Left renal cortex interstitium (tissue), 4 donors: ENCODE measurements around the gene CRTAC1. TPM values are rescaled to one million over a fixed set of nuclear protein-coding genes. Genes with fewer than 3 reads are reported as not detected.

Experiments
- DNase-seq, 4 donors: peaks; one replicate each; pipeline ENCODE4 v3.0.0-alpha.2; 2013; ENCODE audit warnings: low read depth in 4 of 4, low spot score in 2 of 4, missing footprints in 1 of 4
- polyA plus RNA-seq, 4 donors: library from polyadenylated mRNA; unstranded; fragments of 120-200 nt; gene quantifications; one replicate each; pipeline ENCODE4 v1.2.1, GENCODE V29; 2013; ENCODE audit not compliant: insufficient read length in 4 of 4

Gene CRTAC1
- polyA plus RNA-seq, 4 donors = 22.5 to 48.4 (median 29.9) TPM

GRCh38 chr10:97903128-97904017 is 127.0 kb downstream of the CRTAC1 start:
- DNase-seq = no peak

DNA sequence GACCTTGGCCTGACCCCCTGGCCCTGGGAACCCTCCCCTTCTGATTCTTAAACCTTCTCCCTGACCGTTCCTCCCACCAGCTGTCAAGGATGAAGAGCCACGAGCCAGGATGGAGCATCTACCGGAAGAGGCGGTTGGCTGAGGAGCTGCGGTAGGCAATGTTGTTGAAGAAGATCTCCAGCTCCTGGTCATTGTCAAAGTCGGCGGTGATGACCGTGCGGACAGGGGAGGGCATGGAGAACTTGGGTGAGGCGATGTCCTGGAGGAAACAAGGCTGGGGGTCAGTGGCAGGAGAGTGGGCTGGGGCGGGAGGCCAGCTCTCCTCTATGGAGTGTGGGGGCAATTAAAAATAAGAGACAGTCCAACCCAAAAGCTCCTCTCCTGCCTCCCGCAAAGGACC is 129.0 kb downstream of the CRTAC1 start:
- no peak for DNase-seq

DNA sequence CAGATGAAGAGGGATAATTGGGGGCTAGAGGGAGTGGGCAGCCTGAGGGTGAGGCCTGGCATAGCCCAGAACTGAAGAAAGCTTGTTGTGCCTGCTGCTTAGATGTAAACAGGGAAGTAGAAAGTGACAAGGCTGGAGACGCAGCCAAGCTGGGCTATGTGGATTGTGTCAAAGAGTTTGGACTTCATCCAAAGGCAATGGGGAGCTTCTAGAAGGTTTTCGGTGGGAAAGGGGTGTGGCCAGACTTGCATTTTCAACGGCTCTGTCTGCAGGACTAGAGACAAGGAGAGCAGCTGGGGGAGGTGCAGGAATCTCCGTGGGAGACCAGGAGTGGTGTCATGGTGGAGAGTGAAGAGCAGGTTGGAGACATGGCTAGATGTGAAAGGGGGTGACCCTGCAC is 132.0 kb downstream of the CRTAC1 start:
- DNase-seq = no peak

DNA sequence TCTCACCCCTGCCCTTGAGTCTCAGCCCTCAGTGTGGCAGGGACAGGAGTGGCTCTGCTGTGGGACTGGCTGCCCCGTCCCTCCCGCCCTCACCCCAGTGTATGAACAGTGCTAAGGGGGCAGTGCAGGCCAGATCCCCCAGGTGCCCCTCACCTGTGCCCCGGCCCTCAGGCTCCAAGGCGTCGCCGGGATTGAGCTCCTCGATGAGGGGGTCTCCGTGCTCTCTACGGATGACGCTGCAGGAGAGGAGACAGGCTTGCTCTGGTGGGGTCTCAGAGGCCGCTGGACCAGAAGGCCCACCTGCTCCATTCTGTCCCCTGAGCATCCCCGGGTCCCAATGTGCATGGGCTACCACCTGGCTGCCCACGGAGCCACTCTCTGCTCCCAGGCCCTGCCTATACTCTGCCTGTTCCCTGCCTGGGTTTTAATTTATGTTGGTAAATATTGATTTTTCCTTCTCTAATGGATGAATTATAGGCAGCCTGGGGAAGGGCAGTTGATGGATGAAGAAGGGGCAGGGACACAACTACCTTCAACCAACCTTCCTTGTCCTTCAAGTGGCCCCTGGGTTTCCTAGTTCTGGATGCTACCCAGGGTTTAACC is 133.6 kb downstream of the CRTAC1 start:
- DNase-seq = no peak

DNA sequence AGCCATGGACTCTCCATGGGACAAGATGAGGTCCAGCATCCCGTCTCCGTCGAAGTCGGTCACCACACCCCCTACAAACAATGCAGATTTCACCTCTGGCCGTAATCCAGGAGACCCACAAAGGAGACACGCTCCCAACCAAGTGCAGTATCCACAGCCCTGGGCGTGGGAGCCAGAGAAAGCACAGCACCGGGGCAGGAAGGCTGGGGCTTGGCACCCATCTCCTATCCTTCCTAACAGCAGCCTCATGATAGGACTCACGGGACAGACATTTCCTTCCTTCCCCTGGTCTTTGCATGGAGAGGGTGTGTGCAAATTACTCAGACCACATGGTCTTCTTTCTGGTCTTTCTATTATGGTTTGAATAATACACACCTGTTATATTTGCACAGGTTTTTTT is 134.5 kb downstream of the CRTAC1 start:
- DNase-seq = no peak

GRCh38 chr10:97895084-97895483 is 135.3 kb downstream of the CRTAC1 start:
- DNase-seq = no peak

- DNase-seq = no peak
These were observed 136.3 kb downstream of the CRTAC1 start for GRCh38 chr10:97894092-97894491.

- DNase-seq = no peak
These were observed 137.5 kb downstream of the CRTAC1 start for GRCh38 chr10:97892939-97893338.

DNA sequence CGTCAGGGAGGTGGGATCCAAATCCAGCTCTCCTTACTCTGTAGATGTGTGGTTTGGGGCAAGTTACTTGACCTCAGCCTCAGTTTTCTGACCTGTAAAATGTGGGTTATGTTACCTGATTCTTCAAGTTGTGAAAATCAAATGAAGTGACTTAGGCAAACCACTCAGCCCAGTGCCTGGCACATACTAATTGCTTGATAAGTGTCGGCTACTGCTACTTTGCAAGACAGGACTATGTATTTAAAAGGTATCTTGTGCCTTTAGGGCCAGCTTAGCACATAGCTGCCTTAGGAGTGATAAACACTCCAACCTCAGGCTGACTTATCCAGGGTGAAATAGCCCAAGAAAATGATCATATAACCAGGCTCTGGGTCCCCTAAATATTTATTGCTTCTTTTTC is 137.9 kb downstream of the CRTAC1 start:
- DNase-seq = no peak

- DNase-seq = no peak
These were observed 138.8 kb downstream of the CRTAC1 start for GRCh38 chr10:97891497-97892167.

- peak in 2 of 4 donors; percentile 38 to 50 for DNase-seq
These were observed 140.8 kb downstream of the CRTAC1 start for GRCh38 chr10:97889461-97890265.

- no peak for DNase-seq
These were observed 141.7 kb downstream of the CRTAC1 start for GRCh38 chr10:97888641-97889262.

DNA sequence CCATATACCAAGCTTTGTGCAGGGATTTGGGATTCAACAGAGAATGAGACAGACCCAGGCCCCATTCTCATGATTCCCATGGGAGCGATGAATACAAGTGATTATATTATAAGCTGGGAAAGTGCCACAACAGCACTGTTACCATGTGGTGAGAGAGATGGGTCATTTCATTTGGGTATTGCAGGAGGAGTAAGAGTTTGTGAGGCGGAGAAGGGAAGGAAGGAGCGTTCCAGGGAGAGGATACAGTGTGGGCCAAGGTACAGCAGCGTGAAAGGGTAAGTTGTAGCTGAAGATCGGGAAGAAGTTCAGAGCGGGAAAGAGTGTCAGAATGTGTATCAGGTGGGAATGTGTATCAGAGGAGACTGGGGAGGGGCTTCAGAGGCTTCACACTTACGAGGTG is 142.3 kb downstream of the CRTAC1 start:
- no peak for DNase-seq

DNA sequence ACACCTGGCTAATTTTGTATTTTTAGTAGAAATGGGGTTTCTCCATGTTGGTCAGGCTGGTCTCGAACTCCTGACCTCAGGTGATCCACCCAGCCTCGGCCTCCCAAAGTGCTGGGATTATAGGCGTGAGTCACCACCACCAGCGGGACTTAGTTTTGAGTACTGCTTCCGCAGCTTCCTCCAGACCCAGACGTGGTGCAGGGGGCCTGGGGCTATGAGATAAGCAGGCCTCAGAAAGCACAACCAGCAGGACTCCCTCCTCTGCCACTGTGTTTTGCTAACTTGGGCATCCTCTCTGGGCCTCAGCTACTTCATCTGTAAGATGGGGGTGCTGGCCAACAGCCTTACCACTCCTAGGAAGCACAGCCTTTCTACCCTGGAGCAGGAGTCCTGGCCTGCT is 143.0 kb downstream of the CRTAC1 start:
- no peak for DNase-seq

DNA sequence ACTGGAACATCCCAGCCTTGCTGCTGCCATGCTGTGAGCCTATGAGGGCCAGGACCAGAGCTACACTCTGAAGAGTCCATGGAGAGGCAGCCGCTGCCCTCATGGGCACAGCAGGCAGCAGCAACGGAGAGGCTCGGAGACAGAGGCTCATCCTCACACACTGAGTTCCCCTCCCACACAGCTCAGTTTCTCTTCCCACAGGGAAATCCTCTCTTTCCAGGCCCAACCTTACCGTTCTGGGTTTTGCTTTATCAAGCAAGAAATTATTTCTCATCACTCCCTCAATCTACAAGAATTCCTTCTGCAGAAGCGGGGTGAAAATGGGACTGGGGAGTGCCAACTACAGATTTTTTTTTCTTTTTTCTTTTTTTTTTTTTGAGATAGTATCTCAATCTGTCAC is 144.1 kb downstream of the CRTAC1 start:
- no peak for DNase-seq

DNA sequence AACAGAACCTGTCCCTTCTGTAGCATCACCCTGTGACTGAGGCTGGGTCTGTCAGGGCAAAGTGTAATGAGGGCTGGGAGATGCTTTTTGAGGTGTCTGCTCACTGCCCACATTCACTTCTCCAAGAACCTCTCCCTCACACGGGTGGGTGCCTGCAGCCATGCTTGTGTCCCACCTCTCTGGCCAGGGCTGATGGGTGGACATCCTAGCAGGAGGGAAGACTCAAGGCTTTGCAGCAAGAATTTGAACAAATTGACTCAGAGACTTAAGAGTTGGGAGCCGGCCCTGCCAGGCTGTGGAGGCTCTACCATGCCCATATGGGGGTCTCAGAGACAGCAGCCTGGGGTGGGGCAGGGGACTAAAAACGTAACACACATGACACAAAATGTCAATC is 147.3 kb downstream of the CRTAC1 start:
- no peak for DNase-seq

GRCh38 chr10:97882142-97883091 is 148.0 kb downstream of the CRTAC1 start:
- DNase-seq = no peak

DNA sequence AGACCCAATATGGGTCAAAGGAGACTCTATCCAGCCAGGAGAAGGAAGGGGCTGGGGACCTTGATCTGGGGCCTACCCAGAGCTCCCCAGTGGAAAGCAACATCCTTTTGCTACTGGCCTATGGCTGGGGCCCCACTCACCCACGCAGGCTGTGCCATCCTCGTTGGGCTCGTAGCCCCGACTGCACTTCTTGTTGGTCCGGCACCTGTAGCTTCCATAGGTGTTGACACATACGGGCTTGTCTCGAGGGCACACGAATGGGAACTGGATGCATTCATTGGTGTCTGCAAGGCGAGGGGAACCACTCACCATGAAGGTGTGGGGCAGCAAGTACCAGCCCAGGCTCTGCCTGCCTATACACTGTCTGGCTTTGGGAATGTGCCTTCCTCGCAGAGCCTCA is 150.3 kb downstream of the CRTAC1 start:
- no peak for DNase-seq

GRCh38 chr10:97879241-97879640 is 151.2 kb downstream of the CRTAC1 start:
- DNase-seq = no peak
